ENCODE results near the gene GLRA3. TPM values are rescaled to one million over a fixed set of nuclear protein-coding genes. Genes with fewer than 3 reads are reported as not detected.

Gene GLRA3
- total and polyA plus RNA-seq, 5 donors, result not detected

- Histone ChIP-seq H3K4me1 (ENCODE audit: control insufficient read depth, insufficient read depth, low read length) (no peaks in the 10 kb centered on the region), H3K4me3 (ENCODE audit: low read length) (no peak overlapping the region), H3K27ac (ENCODE audit: low read length) (no peak overlapping the region), H3K27me3 (ENCODE audit: control insufficient read depth, insufficient read depth) (no peaks in the 10 kb centered on the region), H3K9me3 (ENCODE audit: control insufficient read depth, low read length) (no peaks in the 10 kb centered on the region)
- 91% methylated on average over 2 of the region's 2 CpGs for WGBS
- no peak for DNase-seq
- ATAC-seq, result no peak
- intact Hi-C loops (cut with DNase I), result no loop called here
Observed at GRCh38 chr4:174627473-174627872, 201.6 kb downstream of the GLRA3 start.

GRCh38 chr4:174626342-174627008 is 202.6 kb downstream of the GLRA3 start:
- 66% methylated on average over 1 of the region's 1 CpG for WGBS
- ATAC-seq, result no peak
- DNase-seq, result no peak
- Histone ChIP-seq H3K27ac (ENCODE audit: low read length) (no peak overlapping the region), H3K27me3 (ENCODE audit: control insufficient read depth, insufficient read depth) (no peaks in the 10 kb centered on the region), H3K9me3 (ENCODE audit: control insufficient read depth, low read length) (no peaks in the 10 kb centered on the region), H3K4me3 (ENCODE audit: low read length) (no peak overlapping the region), H3K4me1 (ENCODE audit: control insufficient read depth, insufficient read depth, low read length) (no peaks in the 10 kb centered on the region)
- intact Hi-C loops (cut with DNase I), result no loop called here

GRCh38 chr4:174616661-174617060 is 212.4 kb downstream of the GLRA3 start:
- no peak for DNase-seq
- intact Hi-C loops (cut with DNase I), result no loop called here
- Histone ChIP-seq H3K27ac (ENCODE audit: low read length) (no peak overlapping the region), H3K27me3 (ENCODE audit: control insufficient read depth, insufficient read depth) (no peaks in the 10 kb centered on the region), H3K9me3 (ENCODE audit: control insufficient read depth, low read length) (no peaks in the 10 kb centered on the region), H3K4me1 (ENCODE audit: control insufficient read depth, insufficient read depth, low read length) (no peaks in the 10 kb centered on the region), H3K4me3 (ENCODE audit: low read length) (no peak overlapping the region)
- WGBS, result 70% methylated on average over 3 of the region's 3 CpGs
- ATAC-seq, result no peak

- intact Hi-C loops (cut with DNase I), result no loop called here
- Histone ChIP-seq H3K4me3 (ENCODE audit: low read length) (no peak overlapping the region), H3K9me3 (ENCODE audit: control insufficient read depth, low read length) (no peaks in the 10 kb centered on the region), H3K27me3 (ENCODE audit: control insufficient read depth, insufficient read depth) (no peaks in the 10 kb centered on the region), H3K4me1 (ENCODE audit: control insufficient read depth, insufficient read depth, low read length) (no peaks in the 10 kb centered on the region), H3K27ac (ENCODE audit: low read length) (no peak overlapping the region)
- WGBS, result 82% methylated on average over 1 of the region's 1 CpG
- DNase-seq (no peak), ATAC-seq (no peak)
Observed at GRCh38 chr4:174613979-174614378, 215.1 kb downstream of the GLRA3 start.

GRCh38 chr4:174611792-174612191 is 217.3 kb downstream of the GLRA3 start:
- DNase-seq (no peak), ATAC-seq (no peak)
- Histone ChIP-seq H3K9me3 (ENCODE audit: control insufficient read depth, low read length) (no peaks in the 10 kb centered on the region), H3K4me1 (ENCODE audit: control insufficient read depth, insufficient read depth, low read length) (no peaks in the 10 kb centered on the region), H3K4me3 (ENCODE audit: low read length) (no peak overlapping the region), H3K27me3 (ENCODE audit: control insufficient read depth, insufficient read depth) (no peaks in the 10 kb centered on the region), H3K27ac (ENCODE audit: low read length) (no peak overlapping the region)
- WGBS, result 61% methylated on average over 1 of the region's 1 CpG
- intact Hi-C loops (cut with DNase I), result no loop called here

- 61% methylated on average over 1 of the region's 1 CpG for WGBS
- no peaks in the 10 kb centered on the region for H3K27me3 ChIP-seq (ENCODE audit: control insufficient read depth, insufficient read depth)
- intact Hi-C loops (cut with DNase I), result no loop called here
Observed at GRCh38 chr4:174607792-174608191, 221.3 kb downstream of the GLRA3 start.

GRCh38 chr4:174604198-174604597 is 224.8 kb downstream of the GLRA3 start:
- Histone ChIP-seq H3K27ac (ENCODE audit: low read length) (no peak overlapping the region), H3K4me1 (ENCODE audit: control insufficient read depth, insufficient read depth, low read length) (no peaks in the 10 kb centered on the region), H3K9me3 (ENCODE audit: control insufficient read depth, low read length) (no peaks in the 10 kb centered on the region), H3K27me3 (ENCODE audit: control insufficient read depth, insufficient read depth) (no peaks in the 10 kb centered on the region), H3K4me3 (ENCODE audit: low read length) (no peak overlapping the region)
- intact Hi-C loops (cut with DNase I), result no loop called here
- ATAC-seq (no peak), DNase-seq (no peak)
- WGBS, result 62% methylated on average over 4 of the region's 4 CpGs

More at GRCh38 chr4:174607792-174608191, 221.3 kb downstream of the GLRA3 start:
- H3K4me1 ChIP-seq (ENCODE audit: control insufficient read depth, insufficient read depth, low read length), result no peaks in the 10 kb centered on the region
- H3K9me3 ChIP-seq (ENCODE audit: control insufficient read depth, low read length), result no peaks in the 10 kb centered on the region
- no peak overlapping the region for H3K4me3 ChIP-seq (ENCODE audit: low read length)
- DNase-seq, result no peak
- no peak overlapping the region for H3K27ac ChIP-seq (ENCODE audit: low read length)
- ATAC-seq, result no peak

- DNase-seq (no peak), ATAC-seq (no peak)
- Histone ChIP-seq H3K4me3 (ENCODE audit: low read length) (no peak overlapping the region), H3K27ac (ENCODE audit: low read length) (no peak overlapping the region), H3K9me3 (ENCODE audit: control insufficient read depth, low read length) (no peaks in the 10 kb centered on the region), H3K27me3 (ENCODE audit: control insufficient read depth, insufficient read depth) (no peaks in the 10 kb centered on the region), H3K4me1 (ENCODE audit: control insufficient read depth, insufficient read depth, low read length) (no peaks in the 10 kb centered on the region)
- 84% methylated on average over 1 of the region's 1 CpG for WGBS
- intact Hi-C loops (cut with DNase I), result no loop called here
Observed at GRCh38 chr4:174600391-174600790, 228.7 kb downstream of the GLRA3 start.

- WGBS, result 71% methylated on average over 3 of the region's 3 CpGs
- Histone ChIP-seq H3K9me3 (ENCODE audit: control insufficient read depth, low read length) (no peaks in the 10 kb centered on the region), H3K4me1 (ENCODE audit: control insufficient read depth, insufficient read depth, low read length) (no peaks in the 10 kb centered on the region), H3K4me3 (ENCODE audit: low read length) (no peak overlapping the region), H3K27ac (ENCODE audit: low read length) (no peak overlapping the region), H3K27me3 (ENCODE audit: control insufficient read depth, insufficient read depth) (no peaks in the 10 kb centered on the region)
- ATAC-seq (no peak), DNase-seq (no peak)
- intact Hi-C loops (cut with DNase I), result no loop called here
Observed at GRCh38 chr4:174598800-174599199, 230.2 kb downstream of the GLRA3 start.

- no peaks in the 10 kb centered on the region for H3K9me3 ChIP-seq (ENCODE audit: control insufficient read depth, low read length)
- no peak overlapping the region for H3K27ac ChIP-seq (ENCODE audit: low read length)
- DNase-seq (no peak), ATAC-seq (no peak)
- H3K27me3 ChIP-seq (ENCODE audit: control insufficient read depth, insufficient read depth), result no peaks in the 10 kb centered on the region
- intact Hi-C loops (cut with DNase I), result no loop called here
- H3K4me3 ChIP-seq (ENCODE audit: low read length), result no peak overlapping the region
- 54% methylated on average over 1 of the region's 1 CpG for WGBS
- H3K4me1 ChIP-seq (ENCODE audit: control insufficient read depth, insufficient read depth, low read length), result no peaks in the 10 kb centered on the region
Observed at GRCh38 chr4:174596513-174596912, 232.5 kb downstream of the GLRA3 start.

- peaks cover 1% of the 10 kb centered on the region for H3K4me1 ChIP-seq (ENCODE audit: control insufficient read depth, insufficient read depth, low read length)
- H3K4me3 ChIP-seq (ENCODE audit: low read length), result no peak overlapping the region
- no peaks in the 10 kb centered on the region for H3K9me3 ChIP-seq (ENCODE audit: control insufficient read depth, low read length)
- 75% methylated on average over 4 of the region's 4 CpGs for WGBS
- ATAC-seq (no peak), DNase-seq (no peak)
- H3K27ac ChIP-seq (ENCODE audit: low read length), result no peak overlapping the region
- intact Hi-C loops (cut with DNase I), result no loop called here
- H3K27me3 ChIP-seq (ENCODE audit: control insufficient read depth, insufficient read depth), result no peaks in the 10 kb centered on the region
Observed at GRCh38 chr4:174595141-174595929, 233.7 kb downstream of the GLRA3 start.

Data from right cardiac atrium (tissue), 5 donors.